ENCODE data around the gene STRA6. TPM values are rescaled to one million over a fixed set of nuclear protein-coding genes. Genes with fewer than 3 reads are reported as not detected.

STRA6 gene, protein sequence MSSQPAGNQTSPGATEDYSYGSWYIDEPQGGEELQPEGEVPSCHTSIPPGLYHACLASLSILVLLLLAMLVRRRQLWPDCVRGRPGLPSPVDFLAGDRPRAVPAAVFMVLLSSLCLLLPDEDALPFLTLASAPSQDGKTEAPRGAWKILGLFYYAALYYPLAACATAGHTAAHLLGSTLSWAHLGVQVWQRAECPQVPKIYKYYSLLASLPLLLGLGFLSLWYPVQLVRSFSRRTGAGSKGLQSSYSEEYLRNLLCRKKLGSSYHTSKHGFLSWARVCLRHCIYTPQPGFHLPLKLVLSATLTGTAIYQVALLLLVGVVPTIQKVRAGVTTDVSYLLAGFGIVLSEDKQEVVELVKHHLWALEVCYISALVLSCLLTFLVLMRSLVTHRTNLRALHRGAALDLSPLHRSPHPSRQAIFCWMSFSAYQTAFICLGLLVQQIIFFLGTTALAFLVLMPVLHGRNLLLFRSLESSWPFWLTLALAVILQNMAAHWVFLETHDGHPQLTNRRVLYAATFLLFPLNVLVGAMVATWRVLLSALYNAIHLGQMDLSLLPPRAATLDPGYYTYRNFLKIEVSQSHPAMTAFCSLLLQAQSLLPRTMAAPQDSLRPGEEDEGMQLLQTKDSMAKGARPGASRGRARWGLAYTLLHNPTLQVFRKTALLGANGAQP
- total RNA-seq: 4.9 to 12.7 TPM (median 5.4 TPM) in 3 replicates
- long read RNA-seq, partial matches to known transcripts: 1 of 6 reads
- long read RNA-seq, other reads (novel, unspliced or antisense): 3 of 6 reads

DNA sequence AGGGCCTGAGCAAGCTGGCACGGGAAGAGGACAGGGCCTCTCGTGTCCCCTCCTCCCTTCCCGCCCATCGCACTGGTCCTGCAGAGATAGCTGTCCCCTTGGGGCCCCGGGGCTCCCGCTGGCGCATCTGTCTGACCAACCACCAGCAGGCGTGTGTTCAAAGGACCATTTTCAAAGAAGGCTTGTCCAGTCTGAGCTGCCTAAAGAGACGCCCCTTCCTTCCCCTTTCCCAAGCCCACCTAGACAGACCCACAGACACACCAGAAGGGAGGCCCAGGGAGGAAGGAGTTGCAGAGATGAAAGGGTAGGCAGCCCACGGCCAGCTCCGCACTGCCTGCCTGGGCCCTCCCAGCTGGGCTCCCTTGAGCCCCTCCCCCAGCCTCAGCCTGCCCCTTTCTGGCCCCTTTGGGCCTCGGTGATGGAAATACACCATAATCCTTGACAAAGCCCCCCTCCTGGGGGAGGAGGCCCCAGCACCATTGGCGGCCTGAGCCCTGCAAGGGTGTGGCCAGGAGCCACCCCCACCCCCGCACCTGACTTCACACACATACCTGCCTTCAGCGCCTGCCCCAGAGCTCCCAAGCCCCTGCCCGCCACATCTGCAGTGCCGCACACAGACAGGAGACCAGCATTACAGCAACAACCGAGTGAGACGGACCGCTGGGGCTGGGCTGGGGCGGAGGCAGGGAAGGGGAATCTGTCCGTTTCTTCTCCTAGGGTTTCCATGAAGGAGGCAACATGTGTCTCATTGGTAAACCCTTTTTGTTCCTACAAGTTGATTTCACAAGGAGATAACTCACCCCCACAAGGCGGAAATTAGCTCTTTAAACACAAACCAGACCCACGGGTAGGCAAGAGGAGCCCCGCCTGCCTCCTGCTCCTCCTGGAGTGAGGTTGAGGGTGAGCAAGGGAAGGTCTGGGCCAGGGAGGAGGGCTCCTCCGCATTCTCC lies at the start of gene STRA6:
TSS of gene STRA6 (minus strand) at position 336 of the 950 bp plus-strand sequence. CDS start 520 bp downstream, outside the sequence.
- Mint-ChIP-seq H3K4me3 (ENCODE audit: unreplicated experiment) (peak within 1 kb of the TSS; percentile 47), H3K4me1 (ENCODE audit: low read depth) (peaks cover 53% of the 10 kb centered on the region)

GRCh38 chr15:74252291-74252690 lies 49.7 kb upstream of the STRA6 start:
- Mint-ChIP-seq H3K4me3 (ENCODE audit: unreplicated experiment) (no peak overlapping the region), H3K36me3 (ENCODE audit: low read depth) (no peaks in the 10 kb centered on the region), H3K27ac (ENCODE audit: unreplicated experiment) (peak overlapping the region; percentile 43), H3K27me3 (ENCODE audit: low read depth) (peaks cover 8% of the 10 kb centered on the region), H3K9me3 (ENCODE audit: low read depth) (no peaks in the 10 kb centered on the region), H3K4me1 (ENCODE audit: low read depth) (peaks cover 25% of the 10 kb centered on the region)
- DNase-seq (ENCODE audit: low spot score): no peak
- TF ChIP-seq, protein P1, sequence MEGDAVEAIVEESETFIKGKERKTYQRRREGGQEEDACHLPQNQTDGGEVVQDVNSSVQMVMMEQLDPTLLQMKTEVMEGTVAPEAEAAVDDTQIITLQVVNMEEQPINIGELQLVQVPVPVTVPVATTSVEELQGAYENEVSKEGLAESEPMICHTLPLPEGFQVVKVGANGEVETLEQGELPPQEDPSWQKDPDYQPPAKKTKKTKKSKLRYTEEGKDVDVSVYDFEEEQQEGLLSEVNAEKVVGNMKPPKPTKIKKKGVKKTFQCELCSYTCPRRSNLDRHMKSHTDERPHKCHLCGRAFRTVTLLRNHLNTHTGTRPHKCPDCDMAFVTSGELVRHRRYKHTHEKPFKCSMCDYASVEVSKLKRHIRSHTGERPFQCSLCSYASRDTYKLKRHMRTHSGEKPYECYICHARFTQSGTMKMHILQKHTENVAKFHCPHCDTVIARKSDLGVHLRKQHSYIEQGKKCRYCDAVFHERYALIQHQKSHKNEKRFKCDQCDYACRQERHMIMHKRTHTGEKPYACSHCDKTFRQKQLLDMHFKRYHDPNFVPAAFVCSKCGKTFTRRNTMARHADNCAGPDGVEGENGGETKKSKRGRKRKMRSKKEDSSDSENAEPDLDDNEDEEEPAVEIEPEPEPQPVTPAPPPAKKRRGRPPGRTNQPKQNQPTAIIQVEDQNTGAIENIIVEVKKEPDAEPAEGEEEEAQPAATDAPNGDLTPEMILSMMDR (IDR thresholded peaks at IDR 0.05): no peak

More for the DNA sequence above, at the start of gene STRA6:
- peak within 1 kb of the TSS; percentile 81 for H3K27ac Mint-ChIP-seq (ENCODE audit: unreplicated experiment)
- TF ChIP-seq, protein P1 (IDR thresholded peaks at IDR 0.05): no peak
- no peak for DNase-seq (ENCODE audit: low spot score)
- no peaks in the 10 kb centered on the region for H3K9me3 Mint-ChIP-seq (ENCODE audit: low read depth)
- no peaks in the 10 kb centered on the region for H3K36me3 Mint-ChIP-seq (ENCODE audit: low read depth)
- H3K27me3 Mint-ChIP-seq (ENCODE audit: low read depth): peaks cover 2% of the 10 kb centered on the region

- Mint-ChIP-seq H3K36me3 (ENCODE audit: low read depth) (no peaks in the 10 kb centered on the region), H3K4me1 (ENCODE audit: low read depth) (peaks cover 25% of the 10 kb centered on the region), H3K27ac (ENCODE audit: unreplicated experiment) (peak overlapping the region; percentile 19), H3K4me3 (ENCODE audit: unreplicated experiment) (no peak overlapping the region), H3K27me3 (ENCODE audit: low read depth) (peaks cover 4% of the 10 kb centered on the region), H3K9me3 (ENCODE audit: low read depth) (no peaks in the 10 kb centered on the region)
- TF ChIP-seq, protein P1 (IDR thresholded peaks at IDR 0.05): no peak
- no peak for DNase-seq (ENCODE audit: low spot score)
These were observed 48.7 kb upstream of the STRA6 start for GRCh38 chr15:74251131-74251811.

- H3K4me3 Mint-ChIP-seq (ENCODE audit: unreplicated experiment): no peak overlapping the region
- peaks cover 30% of the 10 kb centered on the region for H3K4me1 Mint-ChIP-seq (ENCODE audit: low read depth)
- TF ChIP-seq, protein P1 (IDR thresholded peaks at IDR 0.05): no peak
- no peak for DNase-seq (ENCODE audit: low spot score)
- H3K9me3 Mint-ChIP-seq (ENCODE audit: low read depth): no peaks in the 10 kb centered on the region
- no peaks in the 10 kb centered on the region for H3K36me3 Mint-ChIP-seq (ENCODE audit: low read depth)
- H3K27ac Mint-ChIP-seq (ENCODE audit: unreplicated experiment): peak overlapping the region; percentile 5
- H3K27me3 Mint-ChIP-seq (ENCODE audit: low read depth): peaks cover 4% of the 10 kb centered on the region
These were observed 47.7 kb upstream of the STRA6 start for GRCh38 chr15:74250266-74250665.

Data from chondrocyte (in vitro differentiated cells).